MG63 (cell line): ENCODE data around the gene NEK10. TPM values are rescaled to one million over a fixed set of nuclear protein-coding genes. Genes with fewer than 3 reads are reported as not detected.
"Not testable (repeated sequence)": the region's sequence is repeated elsewhere in the genome, so short reads cannot be mapped to it uniquely, and the experiment has no call there.

Experiments used
- DNase-seq: peaks from one replicate; pipeline ENCODE4 v3.0.0-alpha.2; 2020
- H3K27me3 ChIP-seq: fragments of 250-450 bp; sonication (Bioruptor Pico); 2 replicates; pipeline ENCODE4 v1.5.1; 2020; ENCODE audit warnings: mild to moderate bottlenecking, moderate library complexity
- H3K36me3 ChIP-seq: fragments of 250-450 bp; sonication (Bioruptor Pico); 2 replicates; pipeline ENCODE4 v1.5.1; 2020; ENCODE audit warnings: mild to moderate bottlenecking, moderate library complexity
- H3K4me3 ChIP-seq: fragments of 250-450 bp; sonication (Bioruptor Pico); 2 replicates; pipeline ENCODE4 v1.5.1; 2020; ENCODE audit warnings: mild to moderate bottlenecking, moderate library complexity
- H3K9me3 ChIP-seq: fragments of 250-450 bp; sonication (Bioruptor Pico); 2 replicates; pipeline ENCODE4 v1.5.1; 2020; ENCODE audit warnings: mild to moderate bottlenecking, moderate library complexity
- total RNA-seq: library from RNA; depleted of rRNA; stranded (reverse); fragments of >200 nt; shearing (Covaris generic); gene quantifications from 2 replicates; pipeline ENCODE4 v1.2.3, GENCODE V29; 2014; ENCODE audit warnings: low replicate concordance

NEK10 gene
- total RNA-seq, 1 experiment from 2014 or later, result 4.7 TPM

GRCh38 chr3:27326202-27326601 is 43.0 kb downstream of the NEK10 start:
- no peaks in the 10 kb centered on the region for H3K9me3 ChIP-seq

GRCh38 chr3:27325419-27325818 is 43.8 kb downstream of the NEK10 start:
- DNase-seq, result no peak
- no peaks in the 10 kb centered on the region for H3K9me3 ChIP-seq
- no peak overlapping the region for H3K4me3 ChIP-seq
- H3K27me3 ChIP-seq, result no peaks in the 10 kb centered on the region
- H3K36me3 ChIP-seq, result peaks cover 8% of the 10 kb centered on the region

More at GRCh38 chr3:27326202-27326601, 43.0 kb downstream of the NEK10 start:
- Histone ChIP-seq H3K36me3 (peaks cover 8% of the 10 kb centered on the region), H3K4me3 (no peak overlapping the region), H3K27me3 (no peaks in the 10 kb centered on the region)
- DNase-seq, result no peak

- H3K9me3 ChIP-seq, result no peaks in the 10 kb centered on the region
- H3K36me3 ChIP-seq, result peaks cover 8% of the 10 kb centered on the region
- no peaks in the 10 kb centered on the region for H3K27me3 ChIP-seq
- no peak overlapping the region for H3K4me3 ChIP-seq
- peak; percentile 13 for DNase-seq
These were observed 44.5 kb downstream of the NEK10 start for GRCh38 chr3:27324686-27325085.

GRCh38 chr3:27323087-27323570 is 46.1 kb downstream of the NEK10 start:
- no peaks in the 10 kb centered on the region for H3K27me3 ChIP-seq
- H3K4me3 ChIP-seq, result no peak overlapping the region
- no peak for DNase-seq
- no peaks in the 10 kb centered on the region; the same call in 1 of the 2 replicates for H3K36me3 ChIP-seq
- no peaks in the 10 kb centered on the region for H3K9me3 ChIP-seq

- Histone ChIP-seq H3K27me3 (no peaks in the 10 kb centered on the region), H3K9me3 (no peaks in the 10 kb centered on the region), H3K4me3 (no peak overlapping the region), H3K36me3 (no peaks in the 10 kb centered on the region; the same call in 1 of the 2 replicates)
- no peak for DNase-seq
These were observed 46.5 kb downstream of the NEK10 start for GRCh38 chr3:27322634-27323033.

GRCh38 chr3:27319847-27320526 is 49.2 kb downstream of the NEK10 start:
- DNase-seq, result no peak
- no peaks in the 10 kb centered on the region for H3K9me3 ChIP-seq
- no peaks in the 10 kb centered on the region for H3K27me3 ChIP-seq
- H3K4me3 ChIP-seq, result no peak overlapping the region
- H3K36me3 ChIP-seq, result no peaks in the 10 kb centered on the region; the same call in 1 of the 2 replicates

- Histone ChIP-seq H3K4me3 (no peak overlapping the region), H3K36me3 (no peaks in the 10 kb centered on the region; the same call in 1 of the 2 replicates), H3K9me3 (no peaks in the 10 kb centered on the region), H3K27me3 (no peaks in the 10 kb centered on the region)
- DNase-seq, result no peak
These were observed 49.9 kb downstream of the NEK10 start for GRCh38 chr3:27319304-27319703.

- Histone ChIP-seq H3K4me3 (no peak overlapping the region), H3K36me3 (no peaks in the 10 kb centered on the region; the same call in 1 of the 2 replicates), H3K27me3 (no peaks in the 10 kb centered on the region), H3K9me3 (no peaks in the 10 kb centered on the region)
- no peak for DNase-seq
These were observed 52.1 kb downstream of the NEK10 start for GRCh38 chr3:27317096-27317495.

- Histone ChIP-seq H3K9me3 (no peaks in the 10 kb centered on the region), H3K36me3 (peaks cover 3% of the 10 kb centered on the region), H3K4me3 (no peak overlapping the region), H3K27me3 (no peaks in the 10 kb centered on the region)
- no peak for DNase-seq
These were observed 54.2 kb downstream of the NEK10 start for GRCh38 chr3:27315003-27315402.

- no peak for DNase-seq
- Histone ChIP-seq H3K9me3 (peaks cover 3% of the 10 kb centered on the region; the same call in 1 of the 2 replicates), H3K36me3 (peaks cover 22% of the 10 kb centered on the region), H3K27me3 (no peaks in the 10 kb centered on the region), H3K4me3 (no peak overlapping the region)
These were observed 57.0 kb downstream of the NEK10 start for GRCh38 chr3:27312044-27312668.

GRCh38 chr3:27311400-27311799 is 57.8 kb downstream of the NEK10 start:
- H3K27me3 ChIP-seq, result no peaks in the 10 kb centered on the region
- H3K4me3 ChIP-seq, result no peak overlapping the region
- peaks cover 24% of the 10 kb centered on the region for H3K36me3 ChIP-seq
- peak; percentile 94 for DNase-seq
- peaks cover 3% of the 10 kb centered on the region; the same call in 1 of the 2 replicates for H3K9me3 ChIP-seq

GRCh38 chr3:27310688-27311087 is 58.5 kb downstream of the NEK10 start:
- Histone ChIP-seq H3K9me3 (peaks cover 3% of the 10 kb centered on the region; the same call in 1 of the 2 replicates), H3K4me3 (no peak overlapping the region), H3K36me3 (peaks cover 24% of the 10 kb centered on the region), H3K27me3 (no peaks in the 10 kb centered on the region)
- no peak for DNase-seq

GRCh38 chr3:27307566-27307965 is 61.6 kb downstream of the NEK10 start:
- Histone ChIP-seq H3K36me3 (peaks cover 32% of the 10 kb centered on the region), H3K4me3 (no peak overlapping the region), H3K9me3 (peaks cover 3% of the 10 kb centered on the region; the same call in 1 of the 2 replicates), H3K27me3 (no peaks in the 10 kb centered on the region)
- DNase-seq, result no peak

- no peaks in the 10 kb centered on the region for H3K27me3 ChIP-seq
- DNase-seq, result no peak
- no peak overlapping the region for H3K4me3 ChIP-seq
- H3K36me3 ChIP-seq, result peaks cover 29% of the 10 kb centered on the region
- no peaks in the 10 kb centered on the region for H3K9me3 ChIP-seq
These were observed 66.3 kb downstream of the NEK10 start for GRCh38 chr3:27302891-27303290.

GRCh38 chr3:27298981-27299380 is 70.2 kb downstream of the NEK10 start:
- H3K4me3 ChIP-seq, DNase-seq, H3K9me3 ChIP-seq, H3K27me3 ChIP-seq: not testable (repeated sequence)
- peaks cover 17% of the 10 kb centered on the region for H3K36me3 ChIP-seq

- DNase-seq, result no peak
These were observed 75.2 kb downstream of the NEK10 start for GRCh38 chr3:27293939-27294338.

GRCh38 chr3:27290760-27291159 is 78.4 kb downstream of the NEK10 start:
- H3K27me3 ChIP-seq, result no peaks in the 10 kb centered on the region
- peaks cover 4% of the 10 kb centered on the region; the same call in 1 of the 2 replicates for H3K36me3 ChIP-seq
- H3K4me3 ChIP-seq, result no peak overlapping the region
- DNase-seq, result no peak
- H3K9me3 ChIP-seq, result no peaks in the 10 kb centered on the region

More at GRCh38 chr3:27293939-27294338, 75.2 kb downstream of the NEK10 start:
- H3K36me3 ChIP-seq, result peaks cover 6% of the 10 kb centered on the region
- no peaks in the 10 kb centered on the region for H3K9me3 ChIP-seq
- H3K27me3 ChIP-seq, result no peaks in the 10 kb centered on the region
- H3K4me3 ChIP-seq, result no peak overlapping the region
